Caco-2 (cell line): ENCODE results near the gene EBF3. TPM values are rescaled to one million over a fixed set of nuclear protein-coding genes. Genes with fewer than 3 reads are reported as not detected.

ENCODE experiments used
- BruUV-seq: library from RNA; stranded (reverse); fragments of 400-500 nt; replicated peaks from 2 replicates; lab custom pipeline; 2021; lab: Mats Ljungman, UMichigan
- CTCF ChIA-PET: fragments of 300-600 bp; sonication (Branson Sonifier 250); formaldehyde crosslinking; loops from one replicate; lab custom pipeline; 2022; ENCODE audit warnings: antibody characterized with exemption; lab: Charles Lee
- POLR2A ChIA-PET: fragments of 300-600 bp; sonication (Branson Sonifier 250); formaldehyde crosslinking; loops from one replicate; lab custom pipeline; 2022; ENCODE audit warnings: antibody characterized with exemption; lab: Charles Lee
- DNase-seq, 2 experiments: peaks; one replicate each; pipeline versions ENCODE4 v3.0.0 to v3.0.0-alpha.2; 2020 to 2022
- H3K27me3 ChIP-seq: replicated peaks from 2 replicates; pipeline ENCODE4 v1.6.0; 2011; ENCODE audit warnings: low read length; ENCODE audit not compliant: control insufficient read depth, insufficient read depth
- H3K36me3 ChIP-seq: 2 replicates; pipeline ENCODE4 v1.5.1; 2011; ENCODE audit warnings: low read length; ENCODE audit not compliant: control insufficient read depth, insufficient read depth
- H3K4me1 ChIP-seq: fragments of 250-450 bp; sonication (Bioruptor Pico); 2 replicates; pipeline ENCODE4 v1.5.1; 2020; ENCODE audit warnings: mild to moderate bottlenecking
- H3K4me3 ChIP-seq: 2 replicates; pipeline ENCODE4 v1.5.1; 2011; ENCODE audit warnings: low read depth, mild to moderate bottlenecking, control low read depth, low read length
- H3K9me3 ChIP-seq: fragments of 250-450 bp; sonication (Bioruptor Pico); 2 replicates; pipeline ENCODE4 v1.5.1; 2020; ENCODE audit warnings: mild to moderate bottlenecking, moderate library complexity
- H3K27ac Mint-ChIP-seq: one replicate; pipeline ENCODE4 v1.8.0; 2022; ENCODE audit warnings: mixed read lengths; ENCODE audit not compliant: unreplicated experiment
- H3K27me3 Mint-ChIP-seq: one replicate; pipeline ENCODE4 v1.8.0; 2022; ENCODE audit warnings: mixed read lengths; ENCODE audit not compliant: insufficient read depth, unreplicated experiment
- H3K36me3 Mint-ChIP-seq: one replicate; pipeline ENCODE4 v1.8.0; 2022; ENCODE audit warnings: mild to moderate bottlenecking, mixed read lengths; ENCODE audit not compliant: insufficient read depth, unreplicated experiment
- H3K4me1 Mint-ChIP-seq: one replicate; pipeline ENCODE4 v1.8.0; 2022; ENCODE audit warnings: low read depth, mixed read lengths; ENCODE audit not compliant: unreplicated experiment
- H3K4me3 Mint-ChIP-seq: one replicate; pipeline ENCODE4 v1.8.0; 2022; ENCODE audit warnings: mild to moderate bottlenecking, moderate library complexity, mixed read lengths; ENCODE audit not compliant: unreplicated experiment
- H3K9me3 Mint-ChIP-seq: one replicate; pipeline ENCODE4 v1.8.0; 2022; ENCODE audit warnings: mixed read lengths; ENCODE audit not compliant: unreplicated experiment
- intact Hi-C: fragments of 100-400 bp; cut with micrococcal nuclease; formaldehyde crosslinking; loops from one replicate; pipeline ENCODE4 v1.10.0; 2022; ENCODE audit not compliant: unreplicated experiment
- total RNA-seq: library from RNA; stranded (reverse); gene quantifications from 2 replicates; pipeline ENCODE4 v1.2.3, GENCODE V29; 2022
- TF ChIP-seq, protein P1 (sequence below), 2 experiments: fragments of 200-600 bp in 1 of 2; IDR thresholded peaks; 1 replicate in 1 of 2; 2 replicates in 1 of 2; pipeline versions ENCODE4 v1.5.1 to v1.8.0; 2011 to 2022; ENCODE audit warnings: antibody characterized with exemption in 1 of 2, control low read depth in 1 of 2, inconsistent platforms in 1 of 2, low read depth in 1 of 2, low read length in 1 of 2, mild to moderate bottlenecking in 1 of 2, moderate library complexity in 1 of 2; ENCODE audit not compliant: insufficient read depth in 1 of 2, severe bottlenecking in 1 of 2, unreplicated experiment in 1 of 2

Gene EBF3
- total RNA-seq, 1 experiment from 2014 or later, result 0.79 TPM

DNA sequence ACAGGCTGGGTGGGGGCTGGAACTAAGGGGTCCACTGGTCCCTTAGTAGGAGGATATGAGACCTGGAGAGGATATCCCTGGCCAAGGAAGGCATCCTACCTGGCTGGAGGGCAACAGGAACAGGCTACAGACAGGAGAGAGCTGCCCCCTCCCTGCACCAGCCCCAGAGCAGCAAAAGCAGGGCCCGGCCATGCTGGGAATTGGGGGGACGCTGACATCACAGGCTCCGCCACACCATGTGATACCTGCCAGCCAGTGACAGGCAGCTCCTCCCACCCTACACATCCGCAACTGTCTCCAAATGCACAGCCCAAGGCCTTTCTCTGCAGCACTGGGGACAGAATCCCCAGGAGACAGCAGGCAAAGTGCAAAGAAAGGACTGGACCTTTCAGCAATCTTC is 100.0 kb downstream of the EBF3 start:
- no peaks in the 10 kb centered on the region for H3K9me3 ChIP-seq
- H3K4me1 ChIP-seq, result peaks cover 14% of the 10 kb centered on the region
- H3K36me3 Mint-ChIP-seq, result no peaks in the 10 kb centered on the region
- H3K9me3 Mint-ChIP-seq, result no peaks in the 10 kb centered on the region
- H3K27me3 ChIP-seq, result no peaks in the 10 kb centered on the region
- no peaks in the 10 kb centered on the region for H3K27me3 Mint-ChIP-seq
- TF ChIP-seq, protein P1, sequence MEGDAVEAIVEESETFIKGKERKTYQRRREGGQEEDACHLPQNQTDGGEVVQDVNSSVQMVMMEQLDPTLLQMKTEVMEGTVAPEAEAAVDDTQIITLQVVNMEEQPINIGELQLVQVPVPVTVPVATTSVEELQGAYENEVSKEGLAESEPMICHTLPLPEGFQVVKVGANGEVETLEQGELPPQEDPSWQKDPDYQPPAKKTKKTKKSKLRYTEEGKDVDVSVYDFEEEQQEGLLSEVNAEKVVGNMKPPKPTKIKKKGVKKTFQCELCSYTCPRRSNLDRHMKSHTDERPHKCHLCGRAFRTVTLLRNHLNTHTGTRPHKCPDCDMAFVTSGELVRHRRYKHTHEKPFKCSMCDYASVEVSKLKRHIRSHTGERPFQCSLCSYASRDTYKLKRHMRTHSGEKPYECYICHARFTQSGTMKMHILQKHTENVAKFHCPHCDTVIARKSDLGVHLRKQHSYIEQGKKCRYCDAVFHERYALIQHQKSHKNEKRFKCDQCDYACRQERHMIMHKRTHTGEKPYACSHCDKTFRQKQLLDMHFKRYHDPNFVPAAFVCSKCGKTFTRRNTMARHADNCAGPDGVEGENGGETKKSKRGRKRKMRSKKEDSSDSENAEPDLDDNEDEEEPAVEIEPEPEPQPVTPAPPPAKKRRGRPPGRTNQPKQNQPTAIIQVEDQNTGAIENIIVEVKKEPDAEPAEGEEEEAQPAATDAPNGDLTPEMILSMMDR (IDR thresholded peaks at IDR 0.05; ENCODE audit: insufficient read depth in 1 of 2, low read depth in 1 of 2, low read length in 1 of 2, severe bottlenecking in 1 of 2, unreplicated experiment in 1 of 2), result no peak
- no peak overlapping the region for H3K27ac Mint-ChIP-seq
- H3K4me1 Mint-ChIP-seq, result no peaks in the 10 kb centered on the region
- H3K4me3 ChIP-seq, result no peak overlapping the region
- ChIA-PET POLR2A (no interaction called here), CTCF (no interaction called here)
- no peak for DNase-seq
- intact Hi-C loops, result no loop called here
- BruUV-seq, result no TSS peak
- H3K4me3 Mint-ChIP-seq, result no peak overlapping the region
- H3K36me3 ChIP-seq, result no peaks in the 10 kb centered on the region

DNA sequence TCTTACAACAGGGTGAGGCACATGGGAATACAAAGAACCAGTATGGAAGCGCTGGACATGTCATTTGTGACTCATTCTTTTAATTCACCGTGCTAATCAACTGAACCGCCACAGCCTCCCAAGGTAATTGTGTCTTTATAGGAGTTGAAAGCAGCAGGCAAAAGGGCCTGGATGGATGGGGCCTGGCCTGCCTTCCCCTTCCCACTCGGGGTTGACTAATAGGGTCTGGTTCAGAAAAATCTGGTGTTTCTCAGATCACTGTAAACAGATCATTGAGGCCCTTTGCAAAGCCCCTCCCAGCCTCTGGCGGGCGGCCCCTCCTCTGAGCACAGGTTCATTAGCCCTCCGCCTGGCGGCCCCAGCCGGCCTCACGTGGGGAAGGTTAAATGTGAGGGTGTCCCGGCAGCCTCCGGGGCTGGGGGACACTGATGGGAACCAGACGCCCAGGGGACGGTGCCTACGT is 100.8 kb downstream of the EBF3 start:
- ChIA-PET CTCF (no interaction called here), POLR2A (no interaction called here)
- H3K36me3 ChIP-seq, result no peaks in the 10 kb centered on the region
- no TSS peak for BruUV-seq
- DNase-seq, result no peak
- no peaks in the 10 kb centered on the region for H3K27me3 ChIP-seq
- Mint-ChIP-seq H3K4me1 (no peaks in the 10 kb centered on the region), H3K4me3 (no peak overlapping the region), H3K27ac (no peak overlapping the region), H3K36me3 (no peaks in the 10 kb centered on the region), H3K9me3 (no peaks in the 10 kb centered on the region), H3K27me3 (no peaks in the 10 kb centered on the region)
- H3K4me1 ChIP-seq, result peaks cover 14% of the 10 kb centered on the region
- TF ChIP-seq, protein P1 (IDR thresholded peaks at IDR 0.05; ENCODE audit: insufficient read depth in 1 of 2, low read depth in 1 of 2, low read length in 1 of 2, severe bottlenecking in 1 of 2, unreplicated experiment in 1 of 2), result no peak
- intact Hi-C loops, result no loop called here
- no peak overlapping the region for H3K4me3 ChIP-seq
- no peaks in the 10 kb centered on the region for H3K9me3 ChIP-seq

DNA sequence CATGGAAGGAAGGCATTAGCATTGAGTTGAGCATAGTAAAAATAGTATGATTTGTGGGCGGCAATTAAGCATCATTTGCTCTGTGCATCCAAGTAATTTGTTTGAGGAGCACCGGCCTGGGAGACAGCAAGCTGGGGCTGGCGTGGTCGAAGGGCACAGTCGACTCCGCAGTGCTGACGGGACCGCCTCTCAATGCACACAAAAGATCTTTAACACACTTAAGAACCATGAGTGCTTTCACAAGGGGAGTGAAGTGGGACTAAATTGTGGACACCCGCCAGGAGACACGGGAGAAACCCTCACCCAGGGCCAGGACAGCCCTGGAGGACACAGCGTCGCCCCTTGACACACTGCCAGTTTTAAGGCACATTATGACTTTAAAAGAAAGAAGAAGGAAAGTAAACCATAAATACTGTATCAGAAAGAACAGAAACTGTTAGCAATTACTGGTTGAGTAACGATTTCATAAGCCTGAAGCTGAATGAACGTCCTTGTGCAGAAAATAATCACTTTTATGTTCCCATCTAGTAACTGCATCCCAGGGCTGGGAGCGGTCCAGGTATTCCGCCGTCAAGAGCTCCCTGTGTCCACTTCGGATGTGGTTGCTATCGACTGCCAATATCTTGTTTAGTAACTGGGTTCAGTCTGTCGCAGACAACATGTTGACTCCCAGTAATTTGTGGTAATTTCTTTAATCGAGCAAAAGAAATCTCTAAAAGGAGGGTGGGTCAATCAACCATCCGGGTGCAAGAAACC is 102.1 kb downstream of the EBF3 start:
- Histone ChIP-seq H3K4me3 (no peak overlapping the region), H3K36me3 (no peaks in the 10 kb centered on the region), H3K9me3 (no peaks in the 10 kb centered on the region), H3K27me3 (no peaks in the 10 kb centered on the region), H3K4me1 (peaks cover 14% of the 10 kb centered on the region)
- intact Hi-C loops, result no loop called here
- no peak for DNase-seq
- TF ChIP-seq, protein P1 (IDR thresholded peaks at IDR 0.05; ENCODE audit: insufficient read depth in 1 of 2, low read depth in 1 of 2, low read length in 1 of 2, severe bottlenecking in 1 of 2, unreplicated experiment in 1 of 2), result no peak
- POLR2A ChIA-PET, result no interaction called here
- no peak overlapping the region for H3K4me3 Mint-ChIP-seq
- H3K4me1 Mint-ChIP-seq, result no peaks in the 10 kb centered on the region
- no peaks in the 10 kb centered on the region for H3K36me3 Mint-ChIP-seq
- H3K9me3 Mint-ChIP-seq, result no peaks in the 10 kb centered on the region
- peaks cover 2% of the 10 kb centered on the region for H3K27me3 Mint-ChIP-seq
- H3K27ac Mint-ChIP-seq, result no peak overlapping the region
- BruUV-seq, result no TSS peak
- CTCF ChIA-PET, result no interaction called here
